Ascending aorta (tissue), 2 donors: ENCODE data around the gene ABI3. TPM values are rescaled to one million over a fixed set of nuclear protein-coding genes. Genes with fewer than 3 reads are reported as not detected.

Experiments
- DNase-seq, 2 donors: peaks; one replicate each; pipeline ENCODE4 v3.0.0-alpha.2; 2019; ENCODE audit warnings: low spot score in 2 of 2
- H3K27ac ChIP-seq, 2 donors: fragments of 200-600 bp; sonication (generic); one replicate each; pipeline ENCODE4 v1.5.1; 2016 to 2017; ENCODE audit warnings: mild to moderate bottlenecking in 1 of 2
- H3K27me3 ChIP-seq: fragments of 200-600 bp; sonication (generic); one replicate; pipeline ENCODE4 v1.5.1; 2017
- H3K36me3 ChIP-seq, 2 donors: fragments of 200-600 bp; sonication (generic); one replicate each; pipeline ENCODE4 v1.5.1; 2016
- H3K4me1 ChIP-seq, 2 donors: fragments of 200-600 bp; sonication (generic); one replicate each; pipeline ENCODE4 v1.5.1; 2016 to 2017; ENCODE audit warnings: mild to moderate bottlenecking in 1 of 2
- H3K4me3 ChIP-seq, 2 donors: fragments of 200-600 bp; sonication (generic); one replicate each; pipeline ENCODE4 v1.5.1; 2016 to 2017; ENCODE audit warnings: mild to moderate bottlenecking in 1 of 2
- H3K9me3 ChIP-seq, 2 donors: fragments of 200-600 bp; sonication (generic); one replicate each; pipeline ENCODE4 v1.5.1; 2016
- intact Hi-C: fragments of 100-400 bp; cut with DNase I; formaldehyde crosslinking; loops from one replicate; pipeline ENCODE4 v1.15.1; 2023
- total RNA-seq: library from RNA; depleted of rRNA; stranded (reverse); fragments of >200 nt; gene quantifications from one replicate; pipeline ENCODE4 v1.1.0, GENCODE V29; 2016
- TF ChIP-seq, protein P1 (sequence below), 3 experiments: fragments of 200-600 bp in 2 of 3; fragments of 450-650 bp in 1 of 3; sonication (generic) in 2 of 3; IDR thresholded peaks; one replicate each; pipeline ENCODE4 v1.5.1; 2016 to 2019; ENCODE audit warnings: antibody characterized with exemption in 3 of 3, mild to moderate bottlenecking in 1 of 3, moderate library complexity in 1 of 3

The ABI3 gene
- total RNA-seq, 1 donor from 2014 or later, result 35.1 TPM

DNA sequence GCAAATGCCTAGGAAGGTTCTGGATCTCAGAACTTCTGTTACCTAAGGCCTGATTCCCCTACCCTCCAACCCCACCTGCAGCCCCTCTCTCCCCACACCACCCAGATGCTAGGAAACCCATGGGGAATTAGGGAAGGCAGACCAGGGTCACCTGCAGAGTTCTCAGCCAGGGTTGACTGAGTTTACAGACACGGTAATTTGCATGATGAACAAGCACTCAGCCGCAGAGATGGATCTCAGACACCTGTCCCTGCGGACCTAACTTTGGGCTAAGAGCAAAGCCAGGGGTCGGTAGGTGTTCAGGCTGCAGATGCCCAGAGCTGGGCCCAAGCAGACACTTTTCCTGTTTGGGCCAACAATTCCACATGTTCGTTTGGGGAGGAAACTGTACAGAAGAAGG is 2.9 kb downstream of the ABI3 start:
- H3K27ac ChIP-seq, result no peak overlapping the region
- intact Hi-C loops, result no loop called here
- no peaks in the 10 kb centered on the region for H3K9me3 ChIP-seq
- H3K27me3 ChIP-seq, result no peaks in the 10 kb centered on the region
- no peaks in the 10 kb centered on the region for H3K4me1 ChIP-seq
- TF ChIP-seq, protein P1, sequence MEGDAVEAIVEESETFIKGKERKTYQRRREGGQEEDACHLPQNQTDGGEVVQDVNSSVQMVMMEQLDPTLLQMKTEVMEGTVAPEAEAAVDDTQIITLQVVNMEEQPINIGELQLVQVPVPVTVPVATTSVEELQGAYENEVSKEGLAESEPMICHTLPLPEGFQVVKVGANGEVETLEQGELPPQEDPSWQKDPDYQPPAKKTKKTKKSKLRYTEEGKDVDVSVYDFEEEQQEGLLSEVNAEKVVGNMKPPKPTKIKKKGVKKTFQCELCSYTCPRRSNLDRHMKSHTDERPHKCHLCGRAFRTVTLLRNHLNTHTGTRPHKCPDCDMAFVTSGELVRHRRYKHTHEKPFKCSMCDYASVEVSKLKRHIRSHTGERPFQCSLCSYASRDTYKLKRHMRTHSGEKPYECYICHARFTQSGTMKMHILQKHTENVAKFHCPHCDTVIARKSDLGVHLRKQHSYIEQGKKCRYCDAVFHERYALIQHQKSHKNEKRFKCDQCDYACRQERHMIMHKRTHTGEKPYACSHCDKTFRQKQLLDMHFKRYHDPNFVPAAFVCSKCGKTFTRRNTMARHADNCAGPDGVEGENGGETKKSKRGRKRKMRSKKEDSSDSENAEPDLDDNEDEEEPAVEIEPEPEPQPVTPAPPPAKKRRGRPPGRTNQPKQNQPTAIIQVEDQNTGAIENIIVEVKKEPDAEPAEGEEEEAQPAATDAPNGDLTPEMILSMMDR (IDR thresholded peaks at IDR 0.05), result no peak
- no peak for DNase-seq
- no peak overlapping the region for H3K4me3 ChIP-seq
- H3K36me3 ChIP-seq, result no peaks in the 10 kb centered on the region

- intact Hi-C loops, result no loop called here
- Histone ChIP-seq H3K9me3 (no peaks in the 10 kb centered on the region), H3K27me3 (no peaks in the 10 kb centered on the region), H3K4me3 (no peak overlapping the region), H3K27ac (peak overlapping the region in 1 of 2 donors; percentile 16), H3K4me1 (no peaks in the 10 kb centered on the region), H3K36me3 (no peaks in the 10 kb centered on the region)
- TF ChIP-seq, protein P1 (IDR thresholded peaks at IDR 0.05), result no peak
- no peak for DNase-seq
Observed at GRCh38 chr17:49213847-49214246, 3.3 kb downstream of the ABI3 start.

DNA sequence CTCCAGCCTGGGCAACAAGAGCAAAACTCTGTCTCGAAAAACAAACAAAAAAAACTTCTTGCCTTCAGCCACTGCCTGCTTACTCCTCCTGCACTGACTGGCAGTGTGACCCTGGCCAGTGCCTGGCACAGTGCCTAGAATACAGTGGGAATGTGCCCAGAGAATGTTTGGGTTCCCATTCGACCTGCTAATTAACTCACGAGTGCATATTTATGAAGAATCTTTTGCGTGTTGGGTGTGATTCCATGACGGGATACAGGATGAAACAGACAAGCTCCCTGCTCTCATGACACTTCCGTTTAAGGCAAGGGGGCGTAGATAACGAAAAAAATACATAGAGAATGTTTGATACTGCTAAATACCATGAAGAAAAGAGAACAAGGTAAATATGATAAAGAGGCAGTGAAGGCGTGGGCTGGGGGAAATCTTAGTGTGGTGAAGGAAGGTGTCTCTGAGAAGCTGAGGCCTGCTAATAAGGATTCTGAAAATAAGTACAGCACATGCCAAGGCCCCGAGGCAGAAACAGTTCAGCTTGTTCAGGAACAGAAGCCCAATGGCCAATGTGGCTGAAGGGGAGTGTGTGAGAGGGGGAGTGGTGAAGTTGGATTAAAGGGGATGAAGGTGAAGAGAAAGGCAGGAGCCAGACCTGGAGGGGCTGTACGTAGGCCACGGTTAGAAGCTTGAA is 4.3 kb downstream of the ABI3 start:
- TF ChIP-seq, protein P1 (IDR thresholded peaks at IDR 0.05), result no peak
- peak overlapping the region in 1 of 2 donors; percentile 16 for H3K27ac ChIP-seq
- intact Hi-C loops, result no loop called here

DNA sequence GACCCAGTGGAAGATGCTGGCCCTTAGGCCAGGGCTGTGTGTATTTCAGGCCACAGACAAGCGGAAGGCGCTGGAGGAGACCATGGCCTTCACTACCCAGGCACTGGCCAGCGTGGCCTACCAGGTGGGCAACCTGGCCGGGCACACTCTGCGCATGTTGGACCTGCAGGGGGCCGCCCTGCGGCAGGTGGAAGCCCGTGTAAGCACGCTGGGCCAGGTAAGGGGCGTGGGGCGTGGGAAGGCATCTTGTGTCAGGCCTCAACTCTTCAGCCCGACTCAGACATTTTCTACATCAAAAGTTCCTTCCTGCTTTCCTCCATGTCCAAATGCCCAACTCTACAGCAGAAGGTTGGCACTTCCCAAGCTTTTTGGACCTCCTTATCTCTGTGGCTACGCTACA is 6.0 kb downstream of the ABI3 start:
- intact Hi-C loops, result no loop called here
- no peaks in the 10 kb centered on the region for H3K9me3 ChIP-seq
- H3K27me3 ChIP-seq, result no peaks in the 10 kb centered on the region
- TF ChIP-seq, protein P1 (IDR thresholded peaks at IDR 0.05), result no peak
- H3K27ac ChIP-seq, result no peak overlapping the region
- no peak overlapping the region for H3K4me3 ChIP-seq
- DNase-seq, result no peak
- H3K4me1 ChIP-seq, result no peaks in the 10 kb centered on the region
- H3K36me3 ChIP-seq, result no peaks in the 10 kb centered on the region

More for the DNA sequence above, 4.3 kb downstream of the ABI3 start:
- Histone ChIP-seq H3K4me1 (no peaks in the 10 kb centered on the region), H3K4me3 (no peak overlapping the region), H3K9me3 (no peaks in the 10 kb centered on the region), H3K36me3 (no peaks in the 10 kb centered on the region), H3K27me3 (no peaks in the 10 kb centered on the region)
- no peak for DNase-seq

GRCh38 chr17:49216953-49217650 is 6.6 kb downstream of the ABI3 start:
- intact Hi-C loops, result no loop called here
- Histone ChIP-seq H3K27ac (no peak overlapping the region), H3K9me3 (no peaks in the 10 kb centered on the region), H3K36me3 (no peaks in the 10 kb centered on the region), H3K4me1 (no peaks in the 10 kb centered on the region), H3K27me3 (no peaks in the 10 kb centered on the region), H3K4me3 (no peak overlapping the region)
- TF ChIP-seq, protein P1 (IDR thresholded peaks at IDR 0.05), result no peak
- no peak for DNase-seq
